Right renal cortex interstitium (tissue), 3 donors: ENCODE measurements around the gene UCN. TPM values are rescaled to one million over a fixed set of nuclear protein-coding genes. Genes with fewer than 3 reads are reported as not detected.
"Not testable (repeated sequence)": the region's sequence is repeated elsewhere in the genome, so short reads cannot be mapped to it uniquely, and the experiment has no call there.

Experiments
- DNase-seq, 3 donors: peaks; one replicate each; pipeline ENCODE4 v3.0.0-alpha.2; 2013; ENCODE audit warnings: low read depth in 3 of 3, low spot score in 2 of 3
- polyA plus RNA-seq, 3 donors: library from polyadenylated mRNA; unstranded; fragments of 120-200 nt; gene quantifications; one replicate each; pipeline ENCODE4 v1.2.1, GENCODE V29; 2013; ENCODE audit not compliant: insufficient read length in 3 of 3

UCN gene
- polyA plus RNA-seq, 3 donors = 0.19 to 0.59 (median 0.36) TPM

DNA sequence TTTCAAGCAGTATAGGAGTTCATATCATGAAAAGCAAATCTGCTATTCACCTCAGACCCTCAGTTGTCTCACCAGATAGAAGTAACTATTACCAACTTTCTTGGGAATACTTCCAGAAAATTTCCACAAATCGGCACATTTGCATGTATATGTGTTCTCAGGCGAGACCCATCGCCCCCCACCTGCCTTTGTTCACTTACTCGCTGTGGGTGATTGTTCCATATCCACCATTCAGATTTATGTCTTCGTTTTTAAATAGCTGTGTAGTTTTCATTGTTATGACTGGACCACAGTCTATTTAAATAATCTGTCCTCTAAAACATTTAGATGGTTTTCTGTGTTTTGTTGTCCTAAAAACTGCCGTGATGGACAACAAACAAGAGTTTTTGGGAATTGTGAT lies 22.8 kb downstream of the UCN start:
- no peak for DNase-seq

DNA sequence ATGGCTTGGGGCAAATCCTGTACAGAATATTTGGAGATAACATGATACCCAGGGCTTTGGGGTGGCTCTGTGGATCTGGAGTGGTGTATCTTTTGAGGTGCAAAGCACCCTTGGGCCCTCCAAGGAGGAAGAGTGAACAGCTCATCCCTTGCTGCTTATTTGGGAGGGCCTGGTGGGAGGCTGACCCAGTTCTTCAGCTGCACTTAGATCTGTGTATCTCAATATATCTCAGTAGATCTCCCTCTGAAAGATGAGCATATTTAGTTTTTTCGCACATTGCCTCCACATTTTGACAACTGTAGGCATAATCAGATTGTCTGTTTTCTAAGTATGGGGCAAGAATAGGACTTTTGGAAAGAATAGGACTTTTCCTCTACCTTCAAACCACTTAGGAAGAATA lies 23.2 kb downstream of the UCN start:
- no peak for DNase-seq

DNA sequence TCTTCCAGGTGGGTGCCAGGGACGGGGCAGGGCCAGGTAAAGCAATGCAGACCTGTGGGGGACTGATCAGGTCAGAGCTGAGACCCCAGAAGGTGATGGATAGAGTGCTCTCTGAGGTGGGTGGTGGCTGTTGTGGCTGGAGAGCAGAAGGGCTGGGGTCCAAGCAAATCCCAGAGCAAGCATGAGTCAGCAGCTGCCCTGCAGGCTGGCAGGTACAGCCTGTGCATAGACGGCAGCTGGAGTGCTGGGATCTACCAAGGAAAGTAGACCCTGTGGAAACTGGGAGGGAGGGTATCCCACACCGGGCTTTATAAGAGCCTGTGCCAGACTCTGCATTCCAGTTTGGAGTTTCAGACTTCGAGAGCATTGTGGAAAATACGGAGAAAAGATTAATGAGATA lies 25.4 kb downstream of the UCN start:
- no peak for DNase-seq

DNA sequence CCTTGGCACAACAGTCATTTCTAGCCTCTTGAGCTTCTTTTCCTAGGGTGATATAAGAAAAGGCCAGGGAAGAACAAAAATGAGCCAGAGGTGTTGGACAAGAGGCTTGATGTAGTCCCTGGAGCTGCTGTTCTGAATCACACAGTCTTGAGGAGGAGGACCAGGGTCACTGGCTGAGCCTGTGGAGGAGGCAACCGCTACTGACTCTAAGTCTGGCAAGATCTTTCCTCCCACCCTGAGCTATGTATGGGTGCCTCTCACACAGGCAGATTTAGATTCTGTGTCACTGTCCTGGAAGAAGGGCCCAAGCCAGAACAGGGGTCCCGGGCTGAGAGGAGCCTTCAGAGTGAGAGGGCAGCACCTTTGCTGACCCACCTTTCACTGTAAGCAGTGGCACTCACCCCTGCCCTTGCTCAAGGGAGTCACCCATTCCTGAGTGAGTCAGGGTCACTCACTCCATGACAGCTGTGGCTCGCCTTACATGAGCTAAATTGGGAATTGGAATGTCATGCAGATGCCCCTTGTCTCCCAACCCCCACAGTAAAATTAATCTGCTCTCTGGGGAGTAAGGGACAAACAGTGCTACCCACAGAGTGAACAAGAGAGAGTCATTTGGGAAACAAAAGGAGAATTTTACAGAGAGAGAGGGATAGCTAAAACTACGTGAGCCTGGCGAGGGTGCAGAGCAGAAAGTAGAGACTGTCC lies 26.2 kb downstream of the UCN start, which contains the start of gene TRIM54:
TRIM54 (plus strand) TSS at position 575 of the 705 bp plus-strand sequence. CDS start 303 bp downstream, outside the sequence.
- DNase-seq = no peak

DNA sequence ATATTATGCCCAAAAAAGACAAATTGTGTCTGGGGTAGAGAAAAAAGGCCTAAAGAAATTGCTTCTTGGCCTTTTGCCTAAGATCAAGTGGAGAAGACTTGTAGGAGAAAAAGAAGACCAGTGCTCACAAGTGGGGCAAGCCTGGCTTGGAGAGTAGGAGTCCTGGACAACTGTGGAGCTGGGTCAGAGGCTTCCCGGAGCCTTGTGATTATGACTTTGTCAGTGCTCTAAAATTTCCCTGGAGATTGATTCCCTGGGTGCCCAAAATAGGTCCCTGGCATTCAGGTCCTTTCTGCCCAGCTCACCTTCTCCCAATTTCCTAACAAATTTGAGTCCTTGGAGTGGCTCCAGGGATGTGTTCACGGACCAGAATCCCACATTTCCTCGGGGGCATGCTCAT lies 26.8 kb downstream of the UCN start:
- DNase-seq = no peak

DNA sequence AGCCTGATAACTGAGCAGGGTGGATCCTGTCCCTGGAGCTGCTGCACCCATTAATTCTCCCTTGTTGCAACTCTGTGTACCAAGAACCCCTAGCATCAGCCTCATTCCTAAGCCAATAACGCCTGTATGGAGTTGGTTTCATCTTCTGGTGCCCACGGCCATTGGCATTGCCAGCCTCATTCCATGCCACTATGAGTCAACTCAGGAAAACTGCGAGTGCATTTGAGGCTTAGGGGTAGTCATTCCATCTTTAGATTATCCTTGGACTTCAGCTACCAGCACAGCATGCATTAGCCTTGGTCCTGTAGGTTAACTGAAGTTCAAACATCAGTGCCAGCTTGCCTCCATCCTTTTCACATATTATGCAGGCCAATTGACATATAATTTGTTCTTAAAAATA lies 27.4 kb downstream of the UCN start:
- no peak for DNase-seq

DNA sequence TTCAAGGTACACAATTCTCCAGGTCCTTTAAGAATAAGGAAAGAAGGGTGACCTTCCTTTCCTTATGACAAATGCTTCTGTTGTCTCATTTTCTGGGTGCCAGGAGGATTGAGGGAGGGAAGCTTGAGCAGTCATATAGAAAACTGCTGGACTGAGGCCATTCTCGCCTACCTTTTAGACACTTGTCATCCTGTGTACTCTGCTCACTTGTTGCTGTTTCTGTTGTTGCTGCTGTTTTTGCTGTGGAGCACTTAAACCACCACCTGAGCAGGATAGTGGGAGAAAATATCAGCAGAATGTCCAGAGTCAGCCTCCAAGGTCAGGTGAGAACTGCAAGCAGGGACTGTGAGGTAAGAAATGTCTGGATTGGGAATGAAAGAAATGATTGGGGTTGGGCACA lies 30.2 kb downstream of the UCN start:
- no peak for DNase-seq

DNA sequence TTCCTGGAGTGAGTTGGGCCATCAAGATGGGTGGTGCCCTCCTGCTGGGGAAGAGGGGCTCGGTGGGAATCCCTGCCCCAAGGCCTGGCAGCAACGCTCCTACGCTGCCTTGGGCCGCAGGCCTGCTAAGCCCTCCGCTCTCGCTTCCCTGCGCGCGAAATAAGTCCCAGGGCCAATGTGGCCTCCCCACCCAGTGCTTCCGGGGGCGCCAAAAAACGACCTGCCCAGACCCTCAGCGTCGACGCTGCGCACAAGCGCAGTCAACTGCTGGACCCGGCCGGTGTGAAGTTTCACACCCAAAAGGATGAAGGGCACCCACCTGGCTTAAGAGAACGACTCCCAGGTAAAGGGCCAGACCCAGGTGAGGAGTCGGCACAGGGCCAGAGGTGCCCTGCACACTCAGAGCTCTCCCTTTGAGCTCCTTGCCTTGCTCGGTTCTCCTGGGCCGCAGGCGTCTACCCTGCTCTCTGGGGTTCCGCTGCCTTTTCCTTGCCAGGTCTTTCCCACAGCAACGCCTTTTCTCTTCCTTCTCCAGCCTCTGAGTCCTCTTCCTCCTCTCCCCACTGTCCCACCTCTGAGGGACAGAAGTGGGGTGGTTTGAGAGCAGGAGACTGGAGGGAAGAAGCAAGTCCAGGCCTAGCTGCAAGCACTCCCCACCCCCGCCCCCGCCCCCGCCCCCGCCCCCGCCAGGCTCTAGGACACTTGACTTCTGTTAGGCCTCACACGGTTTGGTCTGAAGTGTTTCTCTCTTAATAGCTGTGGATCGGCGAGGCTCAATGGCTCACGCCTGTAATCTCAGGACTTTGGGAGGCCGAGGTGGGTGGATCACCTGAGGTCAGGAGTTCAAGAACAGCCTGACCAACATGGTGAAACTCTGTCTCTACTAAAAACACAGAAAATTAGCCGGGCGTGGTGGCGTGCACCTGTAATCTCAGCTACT lies 32.8 kb downstream of the UCN start, which contains the start of gene DNAJC5G:
DNAJC5G (plus strand) TSS at position 223 of the 940 bp plus-strand sequence. CDS start 1,296 bp downstream, outside the sequence.
- DNase-seq = no peak

DNA sequence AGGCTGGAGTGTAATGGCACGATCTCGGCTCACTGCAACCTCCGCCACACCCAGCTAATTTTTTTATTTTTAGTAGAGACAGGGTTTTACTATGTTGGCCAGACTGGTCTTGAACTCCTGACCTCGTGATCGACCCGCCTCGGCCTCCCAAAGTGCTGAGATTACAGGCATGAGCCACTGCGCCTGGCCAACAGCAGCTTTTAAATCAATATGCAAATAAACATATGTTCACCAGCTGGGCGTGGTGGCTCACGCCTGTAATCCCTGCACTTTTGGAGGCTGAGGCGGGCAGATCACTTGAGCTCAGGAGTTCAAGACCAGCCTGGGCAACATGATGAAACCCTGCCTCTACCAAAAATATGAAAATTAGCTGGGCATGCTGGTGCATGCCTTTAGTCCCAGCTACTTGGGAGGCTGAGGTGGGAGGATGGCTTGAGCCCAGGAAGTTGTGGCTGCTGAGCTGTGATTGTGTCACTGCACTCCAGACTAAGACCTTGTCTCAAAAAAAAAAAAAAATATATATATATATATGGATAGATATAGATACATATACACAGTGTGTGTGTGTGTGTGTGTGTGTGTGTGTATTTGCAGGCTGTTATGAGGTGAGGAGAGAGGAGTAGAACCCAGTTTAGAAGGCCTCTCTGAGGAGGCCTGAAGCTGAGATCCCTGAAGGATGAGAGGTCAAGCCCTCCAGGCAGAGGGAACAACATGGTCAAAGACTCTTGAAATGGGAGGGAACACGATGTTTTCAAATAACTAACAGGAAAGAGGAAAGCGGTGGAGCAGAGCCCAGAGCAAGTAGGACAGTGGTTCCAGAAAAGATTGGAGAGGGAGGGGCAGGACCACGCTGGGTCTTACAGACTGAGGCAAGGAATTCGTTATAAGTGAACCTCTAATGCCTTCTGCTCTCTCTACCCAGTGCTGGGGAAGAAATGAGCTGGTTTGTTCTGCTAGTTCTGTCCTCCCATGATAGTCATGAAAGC lies 35.4 kb downstream of the UCN start:
- not testable (repeated sequence) for DNase-seq

DNA sequence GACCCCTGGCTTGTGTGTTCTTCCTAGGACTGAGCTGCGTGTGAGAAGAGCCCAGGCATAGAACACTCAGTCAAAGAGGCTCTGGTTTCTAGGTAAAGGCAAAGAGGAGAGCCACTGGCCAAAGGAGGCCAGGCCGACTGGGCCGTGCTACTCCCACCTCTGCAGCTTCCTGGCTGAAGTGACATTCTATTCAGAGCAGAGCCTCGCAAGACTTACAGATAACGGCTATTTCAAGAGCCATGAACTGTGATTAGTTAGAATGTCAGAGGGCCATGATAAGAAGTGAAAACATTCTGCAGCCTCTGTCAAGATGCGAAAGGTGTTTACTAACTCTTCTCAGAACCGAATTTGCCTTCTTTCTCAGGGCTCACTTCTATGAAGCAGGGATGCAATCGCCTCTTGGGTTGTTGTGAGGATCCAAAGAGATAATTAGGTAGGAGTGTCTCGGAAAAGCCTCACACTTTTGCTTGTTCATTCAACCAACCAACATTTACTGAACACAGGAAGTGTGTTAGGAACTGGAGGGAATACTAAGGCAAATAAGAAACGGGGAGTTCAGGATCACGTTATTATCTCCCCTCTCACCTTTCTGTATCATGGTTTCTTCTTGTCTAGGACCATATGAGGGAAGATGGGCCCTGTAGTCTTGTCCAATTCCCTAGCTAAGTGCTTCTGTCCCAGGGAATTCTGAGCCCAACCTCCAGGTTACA lies 36.5 kb downstream of the UCN start:
- DNase-seq = no peak

DNA sequence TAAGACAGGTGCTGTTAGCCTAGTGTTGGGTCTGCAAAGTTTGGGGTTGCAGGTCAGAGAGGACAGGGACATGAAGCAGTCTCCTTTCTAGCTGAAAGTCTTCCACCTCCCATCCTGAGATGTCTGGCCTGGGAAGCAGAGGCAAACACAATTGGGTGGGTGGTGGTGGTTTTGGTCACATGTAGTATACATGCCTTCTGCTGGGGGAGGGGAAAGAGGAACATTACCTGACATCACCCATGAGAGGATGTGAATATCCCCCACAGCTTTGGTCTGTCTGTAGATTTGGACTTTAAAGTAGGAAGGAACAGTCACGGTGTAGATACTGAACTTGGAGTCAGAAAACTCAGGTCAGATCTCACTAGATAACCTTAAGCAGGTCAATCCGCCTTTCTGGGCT lies 37.6 kb downstream of the UCN start:
- no peak for DNase-seq

DNA sequence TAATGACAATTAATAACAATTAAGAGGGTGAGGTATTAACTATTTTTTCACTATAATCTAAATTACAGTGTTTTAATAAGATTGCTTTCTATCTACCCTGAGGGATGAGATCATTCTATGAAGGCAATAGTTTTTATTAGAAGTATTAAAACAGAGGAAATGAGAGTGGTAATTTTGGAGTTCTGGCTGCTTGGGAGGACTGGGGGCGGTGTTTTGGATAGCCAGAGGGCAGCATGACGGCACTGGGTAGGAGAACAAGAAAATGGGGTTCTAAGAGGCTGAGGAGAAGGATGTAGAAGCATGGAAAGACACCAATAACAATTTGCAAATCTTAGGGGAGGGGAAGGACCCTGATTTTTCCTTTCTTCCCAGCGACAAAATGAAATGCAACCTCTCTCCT lies 38.1 kb downstream of the UCN start:
- no peak for DNase-seq

DNA sequence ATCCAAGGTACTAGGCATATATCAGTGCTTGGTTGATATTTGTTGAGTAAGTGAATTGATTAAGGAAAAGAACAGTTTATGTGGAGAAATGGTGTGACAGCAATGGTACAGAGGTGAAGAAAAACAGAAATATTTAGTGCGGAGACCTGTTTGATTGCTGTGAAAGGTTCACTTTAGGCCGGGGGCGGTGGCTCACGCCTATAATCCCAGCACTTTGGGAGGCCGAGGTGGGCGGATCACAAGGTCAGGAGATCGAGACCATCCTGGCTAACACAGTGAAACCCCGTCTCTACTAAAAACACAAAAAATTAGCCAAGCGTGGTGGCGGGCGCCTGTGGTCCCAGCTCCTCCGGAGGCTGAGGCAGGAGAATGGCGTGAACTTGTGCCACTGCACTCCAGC lies 39.9 kb downstream of the UCN start:
- DNase-seq = not testable (repeated sequence)

DNA sequence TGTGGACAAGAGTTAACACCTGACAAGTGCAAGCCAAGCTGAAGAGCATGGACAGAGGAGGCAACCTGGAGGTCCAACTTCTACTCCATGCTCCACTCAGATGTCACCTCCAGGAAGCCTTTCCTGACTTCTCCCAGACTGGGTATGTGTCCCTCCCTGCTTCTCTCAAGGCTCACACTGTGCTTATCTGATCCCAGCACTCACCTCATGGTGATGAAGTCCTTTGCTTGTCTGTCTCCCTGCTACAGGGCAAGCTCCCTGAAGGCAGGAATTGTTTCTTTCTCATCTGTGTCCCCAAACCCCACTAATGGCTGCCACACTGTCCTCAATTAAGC lies 42.7 kb downstream of the UCN start:
- DNase-seq = no peak

DNA sequence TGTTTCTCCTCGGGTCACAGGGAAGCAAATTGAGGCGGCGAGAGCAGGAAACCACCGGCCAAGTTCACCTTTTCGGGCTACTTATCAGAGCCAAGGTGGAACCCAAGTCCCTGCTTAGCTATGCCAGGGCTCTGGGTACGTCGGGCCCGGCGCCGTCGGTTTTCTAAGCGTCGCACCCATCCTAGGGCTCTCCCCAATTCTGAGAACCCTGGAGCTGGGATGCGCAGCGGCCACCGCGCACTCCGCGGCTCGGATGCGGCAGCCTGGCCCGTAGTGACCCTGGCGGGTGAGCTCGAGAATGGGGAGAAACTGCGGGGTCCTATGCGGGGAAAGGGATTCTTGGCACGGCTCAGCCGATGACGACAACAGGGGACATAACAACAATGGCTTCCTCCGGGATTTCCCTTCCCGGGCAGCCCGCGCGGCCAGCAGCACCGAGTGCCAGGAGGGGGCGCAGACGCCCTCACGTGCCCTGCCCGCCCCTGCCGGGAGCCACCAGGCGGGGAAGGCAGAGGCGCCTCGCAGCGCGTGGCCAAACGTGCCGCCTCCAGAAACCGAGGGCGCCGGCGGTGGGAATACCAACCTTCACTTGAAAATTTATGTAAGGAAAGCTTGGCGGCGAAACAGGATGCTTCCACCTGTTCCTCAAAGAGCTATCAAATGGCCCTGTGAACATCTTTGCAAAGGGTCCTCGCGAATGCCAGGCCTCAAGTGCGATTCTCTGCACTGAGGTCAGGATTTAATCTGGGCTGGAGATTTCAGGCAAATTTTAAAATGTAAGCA lies 43.3 kb downstream of the UCN start:
- DNase-seq = no peak

DNA sequence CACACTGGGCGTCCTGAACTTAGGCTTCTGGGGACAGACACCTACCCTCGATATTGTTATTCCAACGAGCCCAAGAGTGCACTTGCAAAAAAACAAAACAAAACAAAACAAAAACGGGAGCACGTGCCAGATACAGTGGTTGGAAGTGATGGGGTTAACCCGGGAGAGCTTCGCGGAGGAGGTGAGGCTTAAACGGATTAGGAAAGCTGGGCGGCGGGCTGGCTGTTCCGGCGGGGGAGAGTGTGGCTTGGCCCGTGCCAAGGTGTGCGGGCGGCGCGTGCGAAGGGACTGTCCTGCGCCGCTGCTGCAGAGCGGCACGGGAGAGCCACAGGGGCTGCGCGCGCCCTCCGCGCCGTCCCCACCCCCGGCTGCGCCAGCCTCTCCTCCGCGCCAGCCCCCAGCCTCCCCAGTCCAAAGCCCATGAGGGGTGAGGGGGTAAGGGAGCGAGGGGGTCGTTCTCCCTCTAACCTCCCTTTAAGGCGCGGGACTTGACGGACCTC lies 43.9 kb downstream of the UCN start:
- no peak for DNase-seq

DNA sequence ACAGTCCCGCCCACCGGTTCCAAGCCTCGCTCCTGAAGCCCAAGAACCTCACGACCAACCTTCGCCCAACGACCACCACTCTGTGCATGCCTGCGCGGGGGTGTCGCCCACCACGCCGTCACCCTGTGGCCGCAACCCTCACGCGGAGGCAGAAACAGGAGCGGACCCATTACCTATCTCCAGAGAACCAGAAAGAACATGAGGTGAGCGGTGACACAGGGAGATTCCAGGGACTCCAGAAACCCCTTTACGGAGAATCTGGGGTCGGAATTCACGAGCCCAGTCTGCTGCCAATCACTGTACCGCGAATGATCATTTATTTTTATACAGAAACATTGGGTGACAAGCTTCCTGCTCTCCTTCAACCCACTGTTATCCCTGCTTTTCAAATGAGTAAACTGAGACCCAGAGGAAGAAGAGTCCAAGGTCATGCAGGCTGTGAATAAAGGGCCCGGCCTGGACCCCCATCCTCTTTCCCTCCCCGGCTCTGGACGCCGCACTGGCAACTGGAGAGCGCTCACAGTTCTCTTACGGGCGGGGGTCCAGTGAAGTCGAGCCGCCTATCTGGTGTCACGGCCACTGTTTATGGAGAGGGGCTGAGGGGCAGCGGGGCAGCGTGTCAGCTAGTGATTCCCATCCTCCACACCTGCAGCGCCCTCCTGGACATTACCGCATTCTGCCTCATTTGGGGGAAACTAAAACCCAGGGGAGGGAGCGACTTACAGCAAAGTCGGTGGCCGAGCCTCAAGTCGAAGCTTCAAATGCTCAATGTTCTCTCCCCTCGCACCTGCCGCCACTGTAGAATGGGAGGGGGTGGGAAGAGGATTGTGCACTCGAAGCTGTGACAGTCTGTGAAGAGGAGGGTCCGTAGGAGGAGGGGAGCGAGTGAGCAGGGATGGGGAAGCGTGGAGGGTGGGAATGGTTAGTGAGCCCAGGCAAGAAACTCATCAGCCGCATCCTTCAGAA lies 44.7 kb downstream of the UCN start:
- no peak for DNase-seq
